Astrocyte (in vitro differentiated cells and primary cell): ENCODE data around the gene TWNK.

Experiments
- EZH2 ChIP-seq: IDR thresholded peaks from 2 replicates; pipeline ENCODE4 v1.6.1; 2012; ENCODE audit warnings: mild to moderate bottlenecking, low read length, inconsistent platforms; ENCODE audit not compliant: insufficient read depth
- TF ChIP-seq, protein P1 (sequence below): IDR thresholded peaks from 2 replicates; pipeline ENCODE4 v1.5.1; 2011; ENCODE audit warnings: low read depth, mild to moderate bottlenecking, inconsistent platforms, low read length, moderate library complexity; ENCODE audit not compliant: insufficient read depth

GRCh38 chr10:100987685-100988049 is 324 bp downstream of the TWNK start:
- TF ChIP-seq, protein P1, sequence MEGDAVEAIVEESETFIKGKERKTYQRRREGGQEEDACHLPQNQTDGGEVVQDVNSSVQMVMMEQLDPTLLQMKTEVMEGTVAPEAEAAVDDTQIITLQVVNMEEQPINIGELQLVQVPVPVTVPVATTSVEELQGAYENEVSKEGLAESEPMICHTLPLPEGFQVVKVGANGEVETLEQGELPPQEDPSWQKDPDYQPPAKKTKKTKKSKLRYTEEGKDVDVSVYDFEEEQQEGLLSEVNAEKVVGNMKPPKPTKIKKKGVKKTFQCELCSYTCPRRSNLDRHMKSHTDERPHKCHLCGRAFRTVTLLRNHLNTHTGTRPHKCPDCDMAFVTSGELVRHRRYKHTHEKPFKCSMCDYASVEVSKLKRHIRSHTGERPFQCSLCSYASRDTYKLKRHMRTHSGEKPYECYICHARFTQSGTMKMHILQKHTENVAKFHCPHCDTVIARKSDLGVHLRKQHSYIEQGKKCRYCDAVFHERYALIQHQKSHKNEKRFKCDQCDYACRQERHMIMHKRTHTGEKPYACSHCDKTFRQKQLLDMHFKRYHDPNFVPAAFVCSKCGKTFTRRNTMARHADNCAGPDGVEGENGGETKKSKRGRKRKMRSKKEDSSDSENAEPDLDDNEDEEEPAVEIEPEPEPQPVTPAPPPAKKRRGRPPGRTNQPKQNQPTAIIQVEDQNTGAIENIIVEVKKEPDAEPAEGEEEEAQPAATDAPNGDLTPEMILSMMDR = no peak
- TF ChIP-seq EZH2 = no peak
